OCI-LY3 (cell line): Measurements from ENCODE around the gene DYRK3.
A peak's percentile ranks its signal among the peaks of the same experiment; 100 is the strongest.

Experiments
- CTCF ChIP-seq: fragments of 200-600, 300-600 bp; sonication (generic); IDR thresholded peaks from 2 replicates; pipeline ENCODE4 v1.5.1; 2014; ENCODE audit warnings: antibody characterized with exemption, low read length, low read depth
- EZH2phosphoT487 ChIP-seq: fragments of 200-600 bp; shearing (Covaris generic); IDR thresholded peaks from 2 replicates; pipeline ENCODE4 v1.6.1; 2018; ENCODE audit warnings: antibody characterized with exemption, mixed run types, low read depth

GRCh38 chr1:206608108-206608698 lies 27.1 kb upstream of the DYRK3 start:
- TF ChIP-seq CTCF (peak; percentile 98), EZH2phosphoT487 (no peak)
